HepG2 (cell line): Measurements from ENCODE around the gene C2. TPM values are rescaled to one million over a fixed set of nuclear protein-coding genes. Genes with fewer than 3 reads are reported as not detected.

ENCODE experiments used
- AGO1 ChIP-seq: fragments of 200-400 bp; formaldehyde crosslinking; IDR thresholded peaks from 2 replicates; pipeline ENCODE4 v1.6.1; 2017; ENCODE audit warnings: mild to moderate bottlenecking, low read depth, low read length, moderate library complexity; ENCODE audit not compliant: poor library complexity, severe bottlenecking
- ARHGAP35 ChIP-seq: sonication (generic); formaldehyde crosslinking; IDR thresholded peaks from 2 replicates; pipeline ENCODE4 v1.9.0; 2022; ENCODE audit warnings: mild to moderate bottlenecking, inconsistent platforms, moderate library complexity, missing genetic modification reagents, borderline replicate concordance
- BCL3 ChIP-seq: sonication (generic); formaldehyde crosslinking; IDR thresholded peaks from 2 replicates; pipeline ENCODE4 v1.5.1; 2020; ENCODE audit warnings: mild to moderate bottlenecking, missing genetic modification reagents, moderate library complexity
- CEBPZ ChIP-seq: IDR thresholded peaks from 2 replicates; pipeline ENCODE4 v1.6.1; 2012; ENCODE audit warnings: low read length, improper control_type of control experiment
- FOXA1 ChIP-seq, 2 experiments: fragments of 450-650 bp in 1 of 2; sonication (generic) in 1 of 2; formaldehyde crosslinking in 1 of 2; IDR thresholded peaks; 2 replicates each; pipeline versions ENCODE4 v1.4.0 to v1.6.1; 2016 to 2020; ENCODE audit warnings: missing genetic modification reagents in 1 of 2
- KDM1A ChIP-seq: IDR thresholded peaks from 2 replicates; pipeline ENCODE4 v1.6.1; 2016; ENCODE audit warnings: missing compliant biosample characterization
- KDM2A ChIP-seq: sonication (generic); formaldehyde crosslinking; IDR thresholded peaks from 2 replicates; pipeline ENCODE4 v1.4.0; 2020; ENCODE audit warnings: low read depth, missing genetic modification reagents, borderline replicate concordance
- MTA1 ChIP-seq: sonication (generic); formaldehyde crosslinking; IDR thresholded peaks from 2 replicates; pipeline ENCODE4 v1.4.0; 2020; ENCODE audit warnings: missing genetic modification reagents, mild to moderate bottlenecking, borderline replicate concordance
- NFE2 ChIP-seq: sonication (generic); formaldehyde crosslinking; IDR thresholded peaks from 2 replicates; pipeline ENCODE4 v1.4.0; 2020; ENCODE audit warnings: missing genetic modification reagents
- PBX3 ChIP-seq: sonication (generic); formaldehyde crosslinking; IDR thresholded peaks from 2 replicates; pipeline ENCODE4 v1.8.1; 2023; ENCODE audit warnings: missing genetic modification reagents, inconsistent platforms, borderline replicate concordance
- YEATS4 ChIP-seq: sonication (generic); formaldehyde crosslinking; IDR thresholded peaks from 2 replicates; pipeline ENCODE4 v1.4.0; 2020; ENCODE audit warnings: missing genetic modification reagents, borderline replicate concordance
- ZFYVE20 ChIP-seq: sonication (generic); formaldehyde crosslinking; IDR thresholded peaks from 2 replicates; pipeline ENCODE4 v1.8.0; 2023; ENCODE audit warnings: low read depth, mild to moderate bottlenecking, moderate library complexity, missing genetic modification reagents, borderline replicate concordance
- ZNF580 ChIP-seq: IDR thresholded peaks from 2 replicates; pipeline ENCODE4 v1.6.1; 2016; ENCODE audit warnings: low read depth, borderline replicate concordance
- ZNF766 ChIP-seq: sonication (generic); formaldehyde crosslinking; IDR thresholded peaks from 2 replicates; pipeline ENCODE4 v1.5.0; 2020; ENCODE audit warnings: missing genetic modification reagents, borderline replicate concordance
- ZSCAN21 ChIP-seq: sonication (generic); formaldehyde crosslinking; IDR thresholded peaks from 2 replicates; pipeline ENCODE4 v1.8.0; 2022; ENCODE audit warnings: mild to moderate bottlenecking, missing genetic modification reagents, moderate library complexity, borderline replicate concordance
- ZXDC ChIP-seq: sonication (generic); formaldehyde crosslinking; IDR thresholded peaks from 2 replicates; pipeline ENCODE4 v1.5.0; 2020; ENCODE audit warnings: mild to moderate bottlenecking, missing genetic modification reagents
- polyA plus RNA-seq, 8 experiments: library from polyadenylated mRNA; depleted of rRNA in 3 of 8; stranded (reverse) in 7 of 8; unstranded in 1 of 8; fragments of >200 nt; fragmentation: Illumina TruSeq in 4 of 8; extraction: Trizol in 4 of 8; gene quantifications; 2 replicates each; pipeline versions ENCODE4 v1.2.1 to v1.2.3, GENCODE V29; 2011 to 2016; ENCODE audit warnings: low read depth in 4 of 8, missing spikeins in 1 of 8, mixed read lengths in 1 of 8; ENCODE audit not compliant: insufficient read depth in 1 of 8
- total RNA-seq, 5 experiments: library from RNA; depleted of rRNA; stranded (reverse); fragments of >200 nt; fragmentation: Illumina TruSeq; extraction: Trizol; gene quantifications; 2 replicates each; pipeline ENCODE4 v1.2.3, GENCODE V29; 2016; ENCODE audit warnings: low read depth in 1 of 5
- TF ChIP-seq, protein P1 (sequence below): sonication (generic); formaldehyde crosslinking; IDR thresholded peaks from 2 replicates; pipeline ENCODE4 v1.5.1; 2020; ENCODE audit warnings: mild to moderate bottlenecking, missing genetic modification reagents, borderline replicate concordance
- TF ChIP-seq, protein P2 (sequence below): sonication (generic); formaldehyde crosslinking; IDR thresholded peaks from 2 replicates; pipeline ENCODE4 v1.8.1; 2023; ENCODE audit warnings: mild to moderate bottlenecking, missing genetic modification reagents, borderline replicate concordance

Gene C2
- total and polyA plus RNA-seq, 2 of the 13 experiments (the other 11 are each of a cell fraction or from before 2014, with no cell fraction given) = 165 to 307 TPM

DNA sequence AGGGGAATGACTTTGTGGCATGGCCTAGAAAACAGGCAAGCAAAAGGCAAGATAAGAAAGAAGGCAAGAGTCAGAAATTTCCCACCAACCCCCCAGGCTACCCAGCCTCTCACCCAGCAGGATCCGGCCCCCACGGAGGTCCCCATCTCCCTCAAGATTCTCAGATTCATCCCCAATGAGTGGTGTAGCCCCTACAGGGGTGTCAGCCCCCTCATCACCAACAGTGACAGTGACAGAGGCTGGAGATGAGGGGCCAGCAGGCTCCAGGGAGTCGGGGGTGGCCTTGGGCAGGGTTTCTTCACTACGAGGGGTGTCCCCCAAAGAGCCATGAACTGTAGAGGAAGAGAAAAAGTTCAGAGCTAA, 31.0 kb upstream of the C2 start (continued):
- TF ChIP-seq PBX3 (CRISPR knock-in tag) (no peak), CEBPZ (no peak), KDM2A (0 out of 2 replicates have a peak, but pooled peaks have one; percentile 13), NFE2 (CRISPR knock-in tag) (no peak), KDM1A (CRISPR knock-in tag) (no peak), BCL3 (CRISPR knock-in tag) (0 out of 2 replicates have a peak, but pooled peaks have one; percentile 52), FOXA1 (IDR thresholded peaks at IDR 0.05) (no peak), FOXA1 (CRISPR knock-in tag; IDR thresholded peaks at IDR 0.05) (no peak), ZNF580 (CRISPR knock-in tag) (0 out of 2 replicates have a peak, but pooled peaks have one; percentile 11), MTA1 (CRISPR knock-in tag) (0 out of 2 replicates have a peak, but pooled peaks have one; percentile 1), ZNF766 (CRISPR knock-in tag) (no peak), YEATS4 (CRISPR knock-in tag) (no peak), ZSCAN21 (CRISPR knock-in tag) (no peak), ZXDC (no peak), AGO1 (no peak), ARHGAP35 (CRISPR knock-in tag) (no peak), ZFYVE20 (CRISPR knock-in tag) (peak; percentile 10; the same call in 1 of the 2 replicates)
- TF ChIP-seq, protein P1, sequence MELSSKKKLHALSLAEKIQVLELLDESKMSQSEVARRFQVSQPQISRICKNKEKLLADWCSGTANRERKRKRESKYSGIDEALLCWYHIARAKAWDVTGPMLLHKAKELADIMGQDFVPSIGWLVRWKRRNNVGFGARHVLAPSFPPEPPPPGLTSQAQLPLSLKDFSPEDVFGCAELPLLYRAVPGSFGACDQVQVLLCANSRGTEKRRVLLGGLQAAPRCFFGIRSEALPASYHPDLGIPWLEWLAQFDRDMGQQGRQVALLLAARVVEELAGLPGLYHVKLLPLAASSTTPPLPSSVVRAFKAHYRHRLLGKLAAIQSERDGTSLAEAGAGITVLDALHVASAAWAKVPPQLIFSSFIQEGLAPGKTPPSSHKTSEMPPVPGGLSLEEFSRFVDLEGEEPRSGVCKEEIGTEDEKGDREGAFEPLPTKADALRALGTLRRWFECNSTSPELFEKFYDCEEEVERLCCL = 0 out of 2 replicates have a peak, but pooled peaks have one; percentile 11
- TF ChIP-seq, protein P2, sequence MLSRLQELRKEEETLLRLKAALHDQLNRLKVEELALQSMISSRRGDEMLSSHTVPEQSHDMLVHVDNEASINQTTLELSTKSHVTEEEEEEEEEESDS = no peak
